HG03457 (cell line): ENCODE measurements around the gene ALDH3A1.

ENCODE experiments used
- ATAC-seq: cut with Tn5 transposase; IDR thresholded peaks from one replicate; pipeline ENCODE4 v1.9.1; 2021; ENCODE audit warnings: moderate number of reproducible peaks; ENCODE audit not compliant: unreplicated experiment

ALDH3A1 gene

GRCh38 chr17:19760746-19761145 lies 12.6 kb upstream of the ALDH3A1 start:
- ATAC-seq: no peak

- ATAC-seq: no peak
These were observed 11.8 kb upstream of the ALDH3A1 start for GRCh38 chr17:19759568-19760549.

- ATAC-seq: no peak
These were observed 9.6 kb upstream of the ALDH3A1 start for GRCh38 chr17:19757536-19758180.

- ATAC-seq: no peak
These were observed 8.4 kb upstream of the ALDH3A1 start for GRCh38 chr17:19756546-19756945.

GRCh38 chr17:19755821-19756510 lies 7.9 kb upstream of the ALDH3A1 start:
- no peak for ATAC-seq

GRCh38 chr17:19755392-19755791 lies 7.3 kb upstream of the ALDH3A1 start:
- no peak for ATAC-seq

- no peak for ATAC-seq
These were observed 5.8 kb upstream of the ALDH3A1 start for GRCh38 chr17:19753661-19754463.

- ATAC-seq: no peak
These were observed 5.0 kb upstream of the ALDH3A1 start for GRCh38 chr17:19753051-19753509.

GRCh38 chr17:19752216-19753050 lies 4.3 kb upstream of the ALDH3A1 start:
- ATAC-seq: no peak

- no peak for ATAC-seq
These were observed 2.7 kb upstream of the ALDH3A1 start for GRCh38 chr17:19750835-19751234.

GRCh38 chr17:19750020-19750572 lies 2.0 kb upstream of the ALDH3A1 start:
- no peak for ATAC-seq

GRCh38 chr17:19748807-19749193 lies 702 bp upstream of the ALDH3A1 start:
- no peak for ATAC-seq

- ATAC-seq: no peak
These were observed 859 bp downstream of the ALDH3A1 start for GRCh38 chr17:19747159-19747719.

- ATAC-seq: no peak
These were observed 1.6 kb downstream of the ALDH3A1 start for GRCh38 chr17:19746517-19746916.

- ATAC-seq: no peak
These were observed 3.0 kb downstream of the ALDH3A1 start for GRCh38 chr17:19744922-19745757.

GRCh38 chr17:19744492-19744891 lies 3.6 kb downstream of the ALDH3A1 start:
- no peak for ATAC-seq

- no peak for ATAC-seq
These were observed 4.7 kb downstream of the ALDH3A1 start for GRCh38 chr17:19743101-19744100.
